HCT116 (cell line): ENCODE measurements around the gene UGT2B7.

Source experiments
- CTCF ChIP-seq, 3 experiments: fragments of 200-600 bp in 1 of 3; sonication (generic) in 1 of 3; IDR thresholded peaks in 2 of 3; conservative IDR thresholded peaks in 1 of 3; 2 replicates each; pipeline ENCODE4 v1.5.1; 2012 to 2017; ENCODE audit warnings: low read depth in 2 of 3, low read length in 2 of 3, antibody characterized with exemption in 1 of 3, borderline replicate concordance in 1 of 3, control low read depth in 1 of 3, mild to moderate bottlenecking in 1 of 3, mixed read lengths in 1 of 3, mixed run types in 1 of 3, moderate library complexity in 1 of 3; ENCODE audit not compliant: insufficient read depth in 1 of 3
- EZH2 ChIP-seq: fragments of 200-600 bp; sonication (generic); IDR thresholded peaks from 2 replicates; pipeline ENCODE4 v1.6.1; 2017; ENCODE audit warnings: antibody characterized with exemption, mixed run types
- YY1 ChIP-seq: IDR thresholded peaks from 2 replicates; pipeline ENCODE4 v1.6.1; 2011; ENCODE audit warnings: low read length, low read depth, moderate library complexity, mild to moderate bottlenecking; ENCODE audit not compliant: insufficient replicate concordance; ENCODE audit errors: extremely low read depth

GRCh38 chr4:69154021-69154420 is 57.7 kb downstream of the UGT2B7 start:
- TF ChIP-seq CTCF (IDR thresholded peaks at IDR 0.05 in 2 of 3, conservative IDR thresholded peaks at IDR 0.05 in 1 of 3; ENCODE audit: borderline replicate concordance in 1 of 3, insufficient read depth in 1 of 3, low read depth in 2 of 3, low read length in 2 of 3) (no peak), YY1 (no peak), EZH2 (no peak)
